OCI-LY3 (cell line): ENCODE measurements around the gene PNKP.

Experiments
- EZH2phosphoT487 ChIP-seq: fragments of 200-600 bp; shearing (Covaris generic); IDR thresholded peaks from 2 replicates; pipeline ENCODE4 v1.6.1; 2018; ENCODE audit warnings: antibody characterized with exemption, mixed run types, low read depth
- TF ChIP-seq, protein P1 (sequence below): fragments of 200-600, 300-600 bp; sonication (generic); IDR thresholded peaks from 2 replicates; pipeline ENCODE4 v1.5.1; 2014; ENCODE audit warnings: antibody characterized with exemption, low read length, low read depth

DNA sequence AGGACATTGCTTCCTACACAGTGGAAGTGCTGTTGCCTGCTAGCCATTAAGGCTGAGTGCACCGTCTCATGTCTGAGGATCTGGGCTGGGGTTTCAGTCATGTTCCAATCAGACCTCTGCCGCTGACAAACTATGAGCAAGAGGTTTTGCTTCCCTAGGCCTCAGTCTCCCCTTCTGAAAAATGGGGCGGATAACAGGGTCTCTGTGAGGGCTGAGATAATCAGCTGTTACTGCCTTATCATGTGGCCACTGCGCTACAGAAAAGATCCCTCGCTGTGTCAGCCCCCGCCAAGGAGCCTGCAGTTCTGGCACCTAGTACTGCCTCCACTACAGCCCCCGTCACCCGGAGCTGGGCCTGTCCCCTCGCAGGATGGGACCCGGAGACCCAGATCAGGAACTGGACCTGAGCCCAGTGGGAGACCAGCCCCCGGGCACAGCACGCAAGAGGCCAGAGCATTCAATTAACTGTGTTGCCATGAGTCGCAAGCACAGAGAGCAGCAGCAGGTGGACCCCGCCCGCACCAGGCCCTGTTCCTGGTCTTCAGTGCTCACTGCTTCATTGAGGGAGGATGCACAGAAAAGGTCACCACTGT is 3.0 kb upstream of the PNKP start:
- TF ChIP-seq, protein P1, sequence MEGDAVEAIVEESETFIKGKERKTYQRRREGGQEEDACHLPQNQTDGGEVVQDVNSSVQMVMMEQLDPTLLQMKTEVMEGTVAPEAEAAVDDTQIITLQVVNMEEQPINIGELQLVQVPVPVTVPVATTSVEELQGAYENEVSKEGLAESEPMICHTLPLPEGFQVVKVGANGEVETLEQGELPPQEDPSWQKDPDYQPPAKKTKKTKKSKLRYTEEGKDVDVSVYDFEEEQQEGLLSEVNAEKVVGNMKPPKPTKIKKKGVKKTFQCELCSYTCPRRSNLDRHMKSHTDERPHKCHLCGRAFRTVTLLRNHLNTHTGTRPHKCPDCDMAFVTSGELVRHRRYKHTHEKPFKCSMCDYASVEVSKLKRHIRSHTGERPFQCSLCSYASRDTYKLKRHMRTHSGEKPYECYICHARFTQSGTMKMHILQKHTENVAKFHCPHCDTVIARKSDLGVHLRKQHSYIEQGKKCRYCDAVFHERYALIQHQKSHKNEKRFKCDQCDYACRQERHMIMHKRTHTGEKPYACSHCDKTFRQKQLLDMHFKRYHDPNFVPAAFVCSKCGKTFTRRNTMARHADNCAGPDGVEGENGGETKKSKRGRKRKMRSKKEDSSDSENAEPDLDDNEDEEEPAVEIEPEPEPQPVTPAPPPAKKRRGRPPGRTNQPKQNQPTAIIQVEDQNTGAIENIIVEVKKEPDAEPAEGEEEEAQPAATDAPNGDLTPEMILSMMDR, result no peak
- TF ChIP-seq EZH2phosphoT487, result no peak
